Mammary microvascular endothelial cell (primary cell): ENCODE results near the gene E2F6. TPM values are rescaled to one million over a fixed set of nuclear protein-coding genes. Genes with fewer than 3 reads are reported as not detected.

Experiments used
- total RNA-seq: library from RNA; depleted of rRNA; stranded (reverse); fragments of >200 nt; gene quantifications from 2 replicates; pipeline ENCODE4 v1.2.3, GENCODE V29; 2015

E2F6 gene
- total RNA-seq: 12.1 and 12.3 TPM in 2 replicates

GRCh38 chr2:11465485-11466306, at the start of gene E2F6:
Gene E2F6 (minus strand): TSS chr2:11466161. CDS start chr2:11465879, 282 bp downstream.

Other genes starting within 250 kb of the E2F6 start
- 30.6 TPM in 2 replicates for gene ROCK2, start 121.5 kb downstream of the E2F6 start, total RNA-seq
- 0.13 and 0.34 TPM in 2 replicates for gene GREB1, start 67.9 kb upstream of the E2F6 start, total RNA-seq
- not detected in 2 replicates for gene NTSR2, start 204.0 kb upstream of the E2F6 start, total RNA-seq